GM12892 (cell line): ENCODE measurements around the gene XRN1.

ENCODE experiments used
- POLR2A ChIP-seq: IDR thresholded peaks from 2 replicates; pipeline ENCODE4 v1.6.1; 2011; ENCODE audit warnings: low read depth, low read length, control low read depth
- POLR2AphosphoS5 ChIP-seq: IDR thresholded peaks from 2 replicates; pipeline ENCODE4 v1.6.1; 2011; ENCODE audit warnings: low read depth, low read length, control low read depth

- TF ChIP-seq POLR2A (no peak), POLR2AphosphoS5 (no peak)
These were observed 132.8 kb downstream of the XRN1 start for GRCh38 chr3:142315083-142315482.
